GM18526 (cell line): ENCODE measurements around the gene CDH23.

ENCODE experiments used
- POLR2A ChIP-seq: IDR thresholded peaks from 3 replicates; pipeline ENCODE4 v1.6.1; 2011; ENCODE audit not compliant: insufficient read length; ENCODE audit errors: extremely low read depth

CDH23 gene

GRCh38 chr10:71740069-71740653, 343.4 kb downstream of the CDH23 start:
- no peak for TF ChIP-seq POLR2A

- no peak for TF ChIP-seq POLR2A
Observed at GRCh38 chr10:71741029-71741428, 344.3 kb downstream of the CDH23 start.

- TF ChIP-seq POLR2A = no peak
Observed at GRCh38 chr10:71741671-71742070, 345.0 kb downstream of the CDH23 start.

GRCh38 chr10:71742301-71743088, 345.8 kb downstream of the CDH23 start:
- TF ChIP-seq POLR2A = no peak

GRCh38 chr10:71743089-71743838, 346.5 kb downstream of the CDH23 start:
- TF ChIP-seq POLR2A = no peak

- TF ChIP-seq POLR2A = no peak
Observed at GRCh38 chr10:71743866-71744265, 347.1 kb downstream of the CDH23 start.

- no peak for TF ChIP-seq POLR2A
Observed at GRCh38 chr10:71744897-71745663, 348.4 kb downstream of the CDH23 start.

- TF ChIP-seq POLR2A = no peak
Observed at GRCh38 chr10:71745664-71746250, 349.0 kb downstream of the CDH23 start.

- TF ChIP-seq POLR2A = no peak
Observed at GRCh38 chr10:71746344-71747037, 349.8 kb downstream of the CDH23 start.

- no peak for TF ChIP-seq POLR2A
Observed at GRCh38 chr10:71747039-71747531, 350.4 kb downstream of the CDH23 start.

- no peak for TF ChIP-seq POLR2A
Observed at GRCh38 chr10:71747551-71748523, 351.1 kb downstream of the CDH23 start.

- no peak for TF ChIP-seq POLR2A
Observed at GRCh38 chr10:71748671-71749191, 352.0 kb downstream of the CDH23 start.

GRCh38 chr10:71749396-71749795, 352.7 kb downstream of the CDH23 start:
- TF ChIP-seq POLR2A = no peak
